ENCODE data around the gene ANGPTL4. TPM values are rescaled to one million over a fixed set of nuclear protein-coding genes. Genes with fewer than 3 reads are reported as not detected.

ANGPTL4 gene
- total and polyA plus RNA-seq, 9 of the 15 experiments (the other 6 are each of a cell fraction or from before 2014, with no cell fraction given), result 0.05 to 0.77 (median 0.22) TPM; not detected in 4

- TF ChIP-seq NR2C1 (IDR thresholded peaks at IDR 0.05) (no peak), NR2C1 (tag; IDR thresholded peaks at IDR 0.05) (no peak), IFI16 (CRISPR knock-in tag; IDR thresholded peaks at IDR 0.05) (no peak), L3MBTL2 (IDR thresholded peaks at IDR 0.05) (peak; percentile 20), ZNF408 (CRISPR knock-in tag; IDR thresholded peaks at IDR 0.05; ENCODE audit: low read depth) (no peak), NONO (IDR thresholded peaks at IDR 0.05; ENCODE audit: low read depth in 2 of 2, low read length in 1 of 2) (peak in 1 of 2 experiments; percentile 71; a peak in 1 of 4 replicates), CBX5 (IDR thresholded peaks at IDR 0.05; ENCODE audit: borderline replicate concordance, low read depth) (no peak), FOXK1 (CRISPR knock-in tag; IDR thresholded peaks at IDR 0.05; ENCODE audit: borderline replicate concordance) (no peak), CREBBP (IDR thresholded peaks at IDR 0.05; ENCODE audit: low read depth, low read length) (no peak), GMEB1 (CRISPR knock-in tag; IDR thresholded peaks at IDR 0.05) (peak; percentile 49), NRF1 (conservative IDR thresholded peaks at IDR 0.05 in 1 of 2, IDR thresholded peaks at IDR 0.05 in 1 of 2) (peak; percentile 65 to 75), RB1 (IDR thresholded peaks at IDR 0.05; ENCODE audit: low read depth) (peak; percentile 78), MTA2 (IDR thresholded peaks at IDR 0.05; ENCODE audit: low read depth) (no peak), RERE (CRISPR knock-in tag; IDR thresholded peaks at IDR 0.05; ENCODE audit: borderline replicate concordance) (no peak), MEIS2 (IDR thresholded peaks at IDR 0.05; ENCODE audit: partially characterized antibody) (peak; percentile 26), MITF (IDR thresholded peaks at IDR 0.05) (peak; percentile 75; the same call in 1 of the 2 replicates)
Observed at GRCh38 chr19:8412783-8413628, 49.1 kb downstream of the ANGPTL4 start, which contains the start of gene MARCHF2 (continued).
